Measurements from ENCODE around the gene ARGLU1. TPM values are rescaled to one million over a fixed set of nuclear protein-coding genes. Genes with fewer than 3 reads are reported as not detected.

The ARGLU1 gene
- total RNA-seq, 4 donors from 2014 or later: 70.8 to 154 (median 122) TPM

DNA sequence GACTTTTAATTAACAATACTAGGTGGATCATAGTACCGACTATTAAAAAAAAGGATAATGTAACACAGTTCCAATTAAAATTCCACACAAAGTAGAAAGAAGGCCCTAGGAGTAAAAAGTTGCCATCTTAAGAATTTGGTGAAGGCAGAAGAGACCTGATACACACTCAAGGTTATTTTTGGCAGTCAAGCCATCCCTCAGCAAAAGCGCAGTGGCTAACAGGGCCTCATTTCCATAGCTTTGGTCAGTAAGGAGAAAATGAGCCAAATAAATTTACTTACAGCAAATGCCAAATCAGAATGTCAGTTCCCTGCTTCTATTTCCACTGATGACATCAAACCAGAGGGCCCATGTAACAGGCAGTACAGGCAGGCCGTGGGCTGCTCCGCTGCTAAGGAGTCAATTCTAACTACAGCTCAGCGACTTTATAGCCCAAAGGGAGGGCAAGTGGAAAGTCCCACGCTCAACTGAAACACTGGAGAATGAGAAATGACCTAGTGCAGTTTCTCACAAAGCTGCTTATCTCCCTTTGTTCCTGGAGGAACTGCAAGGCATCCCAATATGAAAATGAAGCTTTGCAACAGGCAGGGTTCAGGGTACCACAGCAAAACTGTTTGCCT is 6.3 kb downstream of the ARGLU1 start:
- ATAC-seq (ENCODE audit: low FRiP score) (peak; percentile 81), DNase-seq (ENCODE audit: low spot score) (no peak)
- TF ChIP-seq, protein P1, sequence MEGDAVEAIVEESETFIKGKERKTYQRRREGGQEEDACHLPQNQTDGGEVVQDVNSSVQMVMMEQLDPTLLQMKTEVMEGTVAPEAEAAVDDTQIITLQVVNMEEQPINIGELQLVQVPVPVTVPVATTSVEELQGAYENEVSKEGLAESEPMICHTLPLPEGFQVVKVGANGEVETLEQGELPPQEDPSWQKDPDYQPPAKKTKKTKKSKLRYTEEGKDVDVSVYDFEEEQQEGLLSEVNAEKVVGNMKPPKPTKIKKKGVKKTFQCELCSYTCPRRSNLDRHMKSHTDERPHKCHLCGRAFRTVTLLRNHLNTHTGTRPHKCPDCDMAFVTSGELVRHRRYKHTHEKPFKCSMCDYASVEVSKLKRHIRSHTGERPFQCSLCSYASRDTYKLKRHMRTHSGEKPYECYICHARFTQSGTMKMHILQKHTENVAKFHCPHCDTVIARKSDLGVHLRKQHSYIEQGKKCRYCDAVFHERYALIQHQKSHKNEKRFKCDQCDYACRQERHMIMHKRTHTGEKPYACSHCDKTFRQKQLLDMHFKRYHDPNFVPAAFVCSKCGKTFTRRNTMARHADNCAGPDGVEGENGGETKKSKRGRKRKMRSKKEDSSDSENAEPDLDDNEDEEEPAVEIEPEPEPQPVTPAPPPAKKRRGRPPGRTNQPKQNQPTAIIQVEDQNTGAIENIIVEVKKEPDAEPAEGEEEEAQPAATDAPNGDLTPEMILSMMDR (IDR thresholded peaks at IDR 0.05): no peak

DNA sequence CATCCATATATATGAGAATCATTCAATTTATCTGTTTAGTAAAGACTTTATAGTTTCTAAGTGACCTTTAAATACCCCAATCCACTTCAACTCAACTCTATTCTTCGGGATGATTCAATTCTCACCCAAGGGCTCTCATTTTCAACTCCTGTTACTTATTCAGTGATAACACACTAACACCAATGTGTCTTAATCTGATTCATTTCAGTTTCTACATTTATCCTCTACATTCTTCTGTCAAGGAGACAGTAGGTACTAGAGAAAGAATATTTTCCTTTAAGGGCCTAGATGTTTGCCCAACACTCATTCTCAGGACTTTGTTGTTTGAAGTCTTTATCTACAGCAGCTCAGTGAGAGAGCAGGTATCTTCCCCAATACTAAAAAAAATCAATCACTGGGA is 7.1 kb downstream of the ARGLU1 start:
- TF ChIP-seq, protein P1 (IDR thresholded peaks at IDR 0.05): no peak
- DNase-seq (ENCODE audit: low spot score): no peak
- ATAC-seq (ENCODE audit: low FRiP score): no peak

DNA sequence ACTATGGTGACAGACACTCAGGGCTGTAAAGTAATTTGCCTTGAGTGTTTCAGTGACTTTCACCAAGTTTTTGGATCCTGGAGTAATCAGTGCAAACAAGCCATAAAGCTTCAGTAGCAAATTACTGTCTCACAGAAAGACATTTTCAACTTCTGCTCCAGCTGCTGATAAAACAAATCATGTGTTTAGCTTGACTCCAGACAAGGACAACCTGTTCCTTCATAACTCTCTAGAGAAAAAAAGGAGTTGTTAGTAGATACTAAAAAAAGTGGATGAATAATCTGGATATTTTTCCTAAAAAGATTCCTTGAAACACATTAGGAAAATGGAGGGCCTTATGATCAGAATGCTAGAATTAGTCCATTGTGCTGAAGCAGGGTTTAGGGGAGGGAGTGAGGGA is 9.4 kb downstream of the ARGLU1 start:
- TF ChIP-seq, protein P1 (IDR thresholded peaks at IDR 0.05): no peak
- DNase-seq (ENCODE audit: low spot score): no peak
- ATAC-seq (ENCODE audit: low FRiP score): no peak

DNA sequence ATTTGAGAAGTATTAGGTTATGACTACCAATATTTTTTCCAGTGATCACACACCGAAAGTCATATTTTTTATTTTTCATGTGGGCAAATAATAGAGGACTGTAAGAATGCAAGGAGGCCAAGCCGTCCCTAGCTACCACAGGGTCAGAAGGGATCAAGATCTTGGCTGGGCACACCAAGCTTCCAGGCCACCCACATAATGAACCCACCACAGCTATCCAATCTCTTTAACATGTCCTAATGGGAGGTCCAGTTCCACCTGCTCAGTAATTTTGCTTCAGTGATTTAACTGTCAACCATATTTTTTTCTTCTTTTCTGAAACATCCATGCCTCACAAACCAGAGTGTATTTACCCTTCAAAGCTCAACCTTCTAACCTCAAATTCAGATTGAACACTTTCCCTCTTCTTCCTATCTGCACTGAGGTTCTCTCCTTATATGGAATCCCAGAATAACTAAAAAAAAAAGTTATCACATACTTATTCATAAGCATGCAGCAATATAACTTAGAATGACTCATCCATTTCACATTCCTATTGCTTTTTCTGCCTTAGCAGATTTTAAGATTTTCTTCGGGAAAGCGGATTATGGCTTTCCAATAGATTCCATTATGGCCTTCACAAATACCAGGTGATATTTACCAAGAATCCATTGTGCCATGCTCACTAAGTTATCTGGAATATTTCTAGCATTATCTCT is 12.2 kb downstream of the ARGLU1 start:
- ATAC-seq (ENCODE audit: low FRiP score) (no peak), DNase-seq (ENCODE audit: low spot score) (no peak)
- TF ChIP-seq, protein P1 (IDR thresholded peaks at IDR 0.05): no peak

DNA sequence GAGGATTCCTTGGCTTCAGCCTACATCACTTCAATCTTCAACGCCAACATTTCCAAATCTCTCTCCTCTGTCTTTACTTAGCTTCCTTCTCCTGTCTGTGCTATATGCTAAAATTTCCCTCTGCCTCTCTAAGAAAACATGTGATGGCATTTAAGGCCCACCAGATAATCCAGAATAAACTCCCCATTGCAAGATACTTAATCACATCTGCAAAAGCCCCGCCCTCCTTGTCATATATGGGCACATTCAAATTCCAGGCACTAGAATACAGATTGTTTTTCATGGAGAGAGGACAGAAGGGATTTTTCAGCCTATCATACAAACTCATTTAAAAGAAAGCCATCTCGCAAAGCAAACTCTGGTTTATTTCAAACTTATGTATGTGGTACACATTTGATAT is 16.2 kb downstream of the ARGLU1 start:
- ATAC-seq (ENCODE audit: low FRiP score) (no peak), DNase-seq (ENCODE audit: low spot score) (no peak)
- TF ChIP-seq, protein P1 (IDR thresholded peaks at IDR 0.05): no peak

DNA sequence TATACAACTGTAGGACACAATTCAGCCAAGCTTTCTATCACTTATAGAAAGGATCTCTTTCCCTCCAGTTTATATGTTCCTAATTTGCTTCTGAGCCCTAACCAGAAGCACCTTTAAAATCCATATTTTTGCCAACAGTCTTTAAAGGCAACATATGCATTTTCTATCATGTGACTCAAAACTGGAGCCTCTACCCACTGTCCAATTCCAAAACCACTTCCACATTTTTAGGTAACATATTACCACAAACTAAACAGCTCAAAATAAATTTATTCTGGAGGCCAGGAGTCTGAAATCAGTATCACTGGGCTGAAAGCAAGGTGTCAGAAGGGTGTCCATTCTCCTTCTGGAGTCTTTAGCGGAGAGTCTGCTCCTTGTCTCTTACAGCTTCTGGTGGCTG is 16.6 kb downstream of the ARGLU1 start:
- ATAC-seq (ENCODE audit: low FRiP score): no peak
- no peak for DNase-seq (ENCODE audit: low spot score)
- TF ChIP-seq, protein P1 (IDR thresholded peaks at IDR 0.05): no peak

Measured in omental fat pad (tissue), 4 donors.